Inflammatory macrophage treated with lipopolysaccharide for 4 hours (primary cell): Measurements from ENCODE around the gene PDE6A.
A peak's percentile ranks its signal among the peaks of the same experiment; 100 is the strongest.

ENCODE experiments used
- DNase-seq: peaks from one replicate; pipeline ENCODE4 v3.0.0-alpha.2; 2020

The PDE6A gene

DNA sequence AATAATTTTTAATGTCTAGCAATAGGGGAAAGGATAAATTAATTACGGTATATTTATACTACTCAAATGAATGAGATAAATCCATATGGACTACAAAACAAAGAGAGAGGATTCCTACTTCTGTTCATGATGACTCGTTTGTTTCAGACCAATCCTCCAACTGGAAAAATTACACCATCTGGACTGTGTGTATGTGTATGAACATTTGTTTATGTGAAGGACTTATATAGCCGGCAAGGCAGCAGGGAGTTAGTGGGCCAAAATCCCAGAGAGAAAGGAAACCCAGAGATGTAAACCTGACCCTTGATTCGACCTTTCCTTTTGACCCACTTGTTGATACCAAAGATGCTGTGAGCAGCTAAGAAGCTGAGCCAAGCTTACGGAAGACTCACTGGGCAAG, 20.1 kb downstream of the PDE6A start:
- no peak for DNase-seq

GRCh38 chr5:149922950-149923349, 21.6 kb downstream of the PDE6A start:
- no peak for DNase-seq

DNA sequence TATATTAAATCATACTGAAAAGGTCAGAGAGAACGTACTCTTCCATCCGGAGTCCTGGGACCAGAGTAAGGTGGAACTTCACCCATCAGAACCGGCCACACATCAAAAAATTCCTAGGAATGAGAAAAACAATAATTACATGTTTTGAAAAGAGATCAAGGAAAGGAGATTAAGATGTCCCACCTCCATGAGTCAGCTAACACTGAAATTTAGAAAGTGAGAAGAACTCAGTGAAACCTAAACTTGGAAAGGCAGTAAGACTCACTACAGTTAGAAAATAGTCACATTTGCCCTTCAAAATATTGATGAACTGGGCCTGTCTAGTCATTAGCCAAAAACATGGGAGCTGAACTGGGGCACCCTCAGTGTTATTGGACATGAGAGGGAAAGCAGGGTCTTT, 23.0 kb downstream of the PDE6A start:
- no peak for DNase-seq

DNA sequence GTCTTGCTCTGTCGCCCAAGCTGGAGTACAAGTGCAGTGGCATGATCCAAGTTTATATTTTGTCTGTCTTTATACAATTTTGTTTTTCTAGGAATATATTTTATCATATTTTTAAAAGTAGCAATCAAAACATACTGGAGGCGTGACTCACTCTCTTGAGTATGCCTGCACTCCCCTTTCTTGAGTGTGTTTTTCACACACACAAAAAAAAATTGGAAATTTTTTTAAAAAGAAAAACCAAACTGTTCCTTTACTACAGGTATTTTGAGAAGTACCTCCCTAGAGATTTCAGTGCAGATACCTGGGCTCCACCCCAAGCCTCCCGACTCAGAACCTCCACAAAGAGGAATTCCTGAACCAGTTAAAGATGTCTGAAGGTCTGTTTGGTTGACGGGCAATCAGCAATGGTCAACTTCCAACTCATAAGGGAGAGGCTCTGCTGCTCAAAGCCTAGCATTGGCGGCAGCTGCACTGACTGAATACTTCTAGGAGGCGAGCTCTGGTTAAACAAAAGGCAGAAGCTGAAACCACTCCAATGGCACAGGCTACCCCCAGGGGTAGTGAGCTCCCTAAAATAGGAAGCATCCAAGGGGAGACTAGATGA, 27.4 kb downstream of the PDE6A start:
- DNase-seq: no peak

DNA sequence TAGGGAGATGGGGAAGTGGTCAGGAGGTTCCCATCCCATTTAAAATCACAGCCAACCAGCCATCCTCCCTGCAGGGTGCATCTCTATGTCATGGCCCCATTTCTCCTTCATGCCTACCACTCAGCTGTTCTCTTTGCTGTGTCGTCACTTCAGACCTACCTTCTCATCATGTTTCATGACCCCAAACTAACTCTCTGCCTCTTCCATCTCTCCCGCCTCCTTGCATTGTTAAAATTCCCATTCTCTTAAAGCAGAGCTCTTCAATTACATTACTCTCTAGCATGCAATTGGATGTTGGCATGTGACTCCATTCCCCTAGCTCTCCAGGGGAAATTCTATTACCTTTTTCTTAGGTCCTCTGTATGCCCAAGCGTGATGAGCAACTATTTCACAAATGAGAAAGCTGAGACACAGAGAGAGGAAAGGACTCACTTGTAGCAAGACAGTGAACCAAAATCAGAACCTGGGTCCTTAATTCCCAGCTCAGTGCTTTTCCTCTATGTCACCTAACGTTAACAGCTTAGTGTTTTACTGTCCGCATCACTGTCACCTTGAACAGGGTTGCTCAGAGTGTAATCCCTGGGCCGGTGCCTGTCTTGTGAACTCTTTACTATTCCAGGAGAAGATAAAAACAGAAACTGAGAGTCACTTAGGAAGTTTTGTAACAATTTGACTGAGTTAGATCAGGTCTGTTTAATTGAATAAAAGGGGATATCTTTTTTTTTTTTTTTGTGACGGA, 28.1 kb downstream of the PDE6A start:
- no peak for DNase-seq

- no peak for DNase-seq
Measured at GRCh38 chr5:149915392-149916260, 29.0 kb downstream of the PDE6A start.

DNA sequence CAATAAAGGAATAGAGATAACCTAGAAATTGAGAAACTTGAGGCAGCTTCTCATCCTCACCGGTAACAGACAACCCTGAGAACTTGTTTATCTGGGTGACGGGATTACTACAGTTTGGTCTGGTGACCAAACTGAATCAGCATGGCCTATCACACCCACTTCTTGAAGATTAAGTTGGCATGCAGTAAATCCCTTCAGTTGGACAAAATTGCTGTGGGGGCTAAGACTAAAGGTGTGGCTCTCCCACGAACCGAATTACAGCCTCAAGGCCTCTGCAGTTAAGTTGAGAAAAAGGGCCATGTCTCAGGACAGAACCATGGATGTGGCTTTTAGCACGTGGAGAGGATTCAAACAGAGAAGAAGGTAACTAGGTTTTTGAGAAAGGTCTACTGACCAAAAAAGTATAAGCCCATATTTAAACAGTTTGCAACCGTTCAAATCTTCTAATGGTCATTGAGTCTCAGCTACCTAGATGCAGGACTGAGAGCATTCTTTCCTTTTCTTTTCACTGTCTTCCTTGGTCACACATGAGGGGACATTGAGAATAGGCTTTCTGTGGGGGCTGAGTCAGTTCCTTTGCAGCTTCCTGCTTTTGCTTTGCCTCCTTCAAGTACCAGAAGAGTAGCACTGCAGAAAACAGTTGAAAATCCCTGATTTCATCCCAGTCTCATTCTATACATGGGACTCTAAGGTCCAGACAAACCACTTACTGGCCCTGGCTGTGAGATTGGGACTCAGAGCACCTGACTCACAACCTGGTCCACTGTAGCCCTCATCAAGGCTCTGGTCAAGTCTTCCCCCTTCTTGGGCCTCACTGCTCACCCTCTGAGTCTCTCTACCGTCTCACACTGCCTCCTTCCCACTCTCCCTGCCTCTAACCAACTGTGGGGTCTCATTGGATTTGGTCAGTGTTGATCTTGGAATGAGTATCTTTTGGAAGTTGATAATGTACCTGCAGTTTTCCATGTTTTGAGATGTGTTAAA, 30.9 kb downstream of the PDE6A start:
- no peak for DNase-seq

DNA sequence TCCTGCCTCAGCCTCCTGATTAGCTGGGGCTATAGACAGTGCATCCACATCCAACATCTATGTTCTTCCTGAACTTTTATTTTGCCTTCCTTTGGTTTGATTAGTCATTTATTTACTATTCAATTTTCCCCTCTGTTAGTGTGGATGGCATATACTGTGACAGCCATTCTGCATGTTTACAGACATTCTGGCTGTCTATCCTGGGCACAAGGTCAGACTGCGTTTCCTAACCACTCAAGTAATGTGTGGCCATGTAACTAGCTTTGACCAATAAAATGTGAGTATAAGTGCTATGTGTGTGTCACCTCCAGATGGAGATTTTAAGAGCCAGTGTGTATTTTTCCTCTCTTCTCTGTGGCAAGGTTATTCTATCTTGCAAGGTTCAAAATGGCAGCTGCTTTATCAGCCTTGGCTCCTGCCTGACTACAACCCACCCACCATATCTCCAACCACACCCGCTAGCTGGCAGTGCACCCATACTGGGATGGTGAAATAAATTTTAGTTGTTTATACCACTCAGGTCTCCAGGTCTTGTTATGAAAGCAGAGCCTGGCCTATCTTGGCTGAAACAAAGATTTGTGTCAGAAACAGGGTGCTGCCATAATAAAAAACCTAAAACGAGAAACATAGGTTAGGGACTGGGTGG, 32.2 kb downstream of the PDE6A start:
- no peak for DNase-seq

- DNase-seq: no peak
Measured at GRCh38 chr5:149911031-149911430, 33.6 kb downstream of the PDE6A start.

- no peak for DNase-seq
Measured at GRCh38 chr5:149907828-149908227, 36.8 kb downstream of the PDE6A start.

DNA sequence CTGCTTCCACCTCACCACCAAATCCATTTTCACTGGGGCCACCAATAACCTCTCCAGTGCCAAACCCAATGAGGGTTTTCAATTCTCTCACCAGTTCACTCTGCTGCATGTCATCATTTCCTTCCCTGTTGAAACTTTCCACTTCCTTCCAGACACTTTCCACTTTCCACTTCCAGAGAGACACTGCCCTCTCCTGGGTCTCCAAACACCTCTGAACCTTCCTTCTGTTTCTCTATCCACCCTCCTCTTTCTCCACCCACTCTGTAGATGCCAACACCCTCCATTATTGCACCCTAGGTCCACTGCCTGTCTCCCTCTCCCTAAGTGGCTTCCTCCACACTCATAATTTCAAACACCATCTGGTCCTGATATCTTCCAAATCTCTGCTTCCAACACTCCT, 39.6 kb downstream of the PDE6A start:
- peak; percentile 32 for DNase-seq

GRCh38 chr5:149904293-149904886, 40.2 kb downstream of the PDE6A start:
- no peak for DNase-seq

- DNase-seq: no peak
Measured at GRCh38 chr5:149903404-149903803, 41.2 kb downstream of the PDE6A start.

DNA sequence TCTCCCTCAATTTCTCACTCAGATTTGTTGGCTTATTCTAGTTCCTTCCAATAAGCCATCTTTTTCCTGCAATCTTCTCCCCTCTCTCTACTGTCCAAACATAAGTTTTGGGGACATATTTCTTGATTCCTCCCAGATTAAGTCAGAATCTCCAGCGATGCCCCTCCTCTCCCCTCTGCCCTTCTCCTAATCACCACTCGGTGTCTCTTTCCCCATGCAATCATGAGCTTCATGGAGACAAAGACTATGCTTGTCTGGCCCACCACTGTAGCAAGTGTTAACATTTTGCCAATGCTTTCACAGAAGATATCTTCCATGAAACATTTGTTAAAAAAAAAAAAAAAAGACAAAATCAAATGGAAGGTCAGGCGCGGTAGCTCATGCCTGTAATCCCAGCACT, 42.4 kb downstream of the PDE6A start:
- no peak for DNase-seq

DNA sequence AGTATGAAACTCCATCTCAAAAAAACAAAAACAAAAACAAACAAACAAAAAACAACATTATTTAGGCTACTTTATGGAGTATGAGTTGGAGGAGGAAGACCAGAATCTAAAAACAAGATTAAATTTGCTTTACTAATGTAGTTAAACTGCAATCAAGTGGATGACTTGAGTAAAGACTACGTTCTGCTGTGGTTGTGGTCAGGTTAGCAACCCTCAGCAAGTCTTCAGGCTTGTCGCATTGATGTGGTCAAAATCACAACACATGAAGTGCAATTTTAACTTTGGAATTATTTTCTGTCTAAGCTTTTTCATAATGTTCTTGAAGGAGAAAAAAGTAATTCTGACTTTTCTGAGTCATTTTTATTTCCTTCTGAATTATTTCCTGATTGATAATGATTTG, 43.1 kb downstream of the PDE6A start:
- DNase-seq: no peak

GRCh38 chr5:149900390-149900789, 44.2 kb downstream of the PDE6A start:
- DNase-seq: no peak

GRCh38 chr5:149898811-149899210, 45.8 kb downstream of the PDE6A start:
- no peak for DNase-seq

DNA sequence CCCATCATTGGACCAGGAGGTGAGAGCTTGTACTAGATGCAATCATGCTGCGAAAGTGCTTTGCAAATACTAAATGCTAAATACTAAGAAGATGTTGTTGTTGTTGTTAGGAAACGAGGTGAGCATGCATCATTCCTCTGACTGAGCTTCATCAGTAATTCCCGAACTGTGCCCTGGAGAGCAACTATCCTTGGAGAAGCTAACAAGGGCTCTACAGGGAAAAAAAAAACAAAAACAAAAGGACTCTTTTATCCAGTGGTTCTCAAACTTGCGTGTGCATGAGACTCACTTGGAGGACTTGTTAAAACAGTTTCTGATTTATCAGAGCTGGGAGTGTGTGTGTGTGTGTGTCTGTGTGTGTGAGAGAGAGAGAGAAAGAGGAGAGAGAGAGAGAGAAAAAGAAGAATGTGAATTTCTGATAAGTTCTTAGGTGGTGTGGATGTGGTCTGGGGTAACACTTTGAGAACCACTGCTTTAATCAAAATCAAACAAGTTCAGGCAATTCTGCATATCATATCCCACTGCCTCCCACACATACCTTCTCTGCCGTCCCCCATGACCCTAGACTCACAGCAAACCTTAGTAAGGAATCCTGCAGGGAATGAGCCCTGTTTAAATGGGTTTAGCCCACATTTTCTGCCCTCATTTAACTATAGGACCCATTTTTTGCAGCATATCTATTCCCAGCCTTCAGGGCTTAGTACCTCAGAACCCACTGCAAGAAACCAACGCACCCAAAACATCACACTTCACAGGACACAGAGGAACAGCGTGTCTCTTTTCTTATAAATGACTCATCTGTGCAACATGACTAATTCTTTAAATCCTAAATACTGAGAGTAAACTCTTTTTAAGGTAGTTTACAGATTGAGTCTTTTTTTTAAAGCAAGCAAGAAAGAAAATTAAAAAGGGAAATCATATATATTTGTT, 48.9 kb downstream of the PDE6A start:
- DNase-seq: no peak

DNA sequence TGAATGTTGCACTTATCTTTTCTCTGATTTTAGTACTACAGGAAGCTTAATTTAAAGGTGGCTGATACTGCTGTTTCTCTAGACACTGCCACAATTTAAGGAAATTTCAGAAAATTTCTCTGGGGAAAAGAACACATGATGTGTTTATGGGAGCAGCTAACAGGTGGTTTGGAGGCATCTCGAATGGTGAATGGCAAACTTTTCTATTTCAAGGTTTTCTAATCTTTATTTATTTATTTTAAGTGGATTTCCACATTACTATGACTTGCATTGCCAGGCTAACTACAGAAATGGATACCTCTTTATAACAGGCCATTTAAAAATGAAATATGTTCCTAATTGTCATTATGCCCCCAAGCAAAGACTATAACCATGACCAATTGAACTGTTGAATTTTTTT, 50.4 kb downstream of the PDE6A start:
- DNase-seq: no peak

GRCh38 chr5:149893403-149893931, 51.1 kb downstream of the PDE6A start:
- DNase-seq: no peak
